Neural crest cell (in vitro differentiated cells): ENCODE data around the gene CFAP61. TPM values are rescaled to one million over a fixed set of nuclear protein-coding genes. Genes with fewer than 3 reads are reported as not detected.

Experiments
- DNase-seq: peaks from one replicate; pipeline ENCODE4 v3.0.0; 2021; ENCODE audit warnings: low read depth, mixed read lengths, low spot score
- H3K27ac Mint-ChIP-seq: one replicate; pipeline ENCODE4 v1.8.0; 2021; ENCODE audit warnings: mild to moderate bottlenecking, mixed read lengths; ENCODE audit not compliant: unreplicated experiment
- H3K27me3 Mint-ChIP-seq: 2 replicates; pipeline ENCODE4 v1.8.0; 2021; ENCODE audit warnings: low read depth, mild to moderate bottlenecking, mixed read lengths
- H3K36me3 Mint-ChIP-seq: 2 replicates; pipeline ENCODE4 v1.8.0; 2021; ENCODE audit warnings: low read depth, mild to moderate bottlenecking, mixed read lengths
- H3K4me1 Mint-ChIP-seq: 2 replicates; pipeline ENCODE4 v1.8.0; 2021; ENCODE audit warnings: mixed read lengths
- H3K4me3 Mint-ChIP-seq: one replicate; pipeline ENCODE4 v1.8.0; 2021; ENCODE audit warnings: mild to moderate bottlenecking, mixed read lengths
- H3K9me3 Mint-ChIP-seq: 2 replicates; pipeline ENCODE4 v1.8.0; 2021; ENCODE audit warnings: mixed read lengths
- CTCF ChIP-seq: fragments of 200-600 bp; sonication (generic); conservative IDR thresholded peaks from 2 replicates; pipeline ENCODE4 v1.5.0; 2021; ENCODE audit warnings: antibody characterized with exemption, mild to moderate bottlenecking
- total RNA-seq: library from RNA; stranded (reverse); gene quantifications from 2 replicates; pipeline ENCODE4 v1.2.1, GENCODE V29; 2021

Gene CFAP61
- total RNA-seq, 1 donor from 2014 or later = 1.9 TPM

GRCh38 chr20:20024942-20025341 lies 27.4 kb upstream of the CFAP61 start:
- H3K4me1 Mint-ChIP-seq = peaks cover 12% of the 10 kb centered on the region
- H3K27ac Mint-ChIP-seq = no peak overlapping the region
- H3K4me3 Mint-ChIP-seq = no peak overlapping the region
- no peak for TF ChIP-seq CTCF
- no peaks in the 10 kb centered on the region for H3K9me3 Mint-ChIP-seq
- H3K27me3 Mint-ChIP-seq = no peaks in the 10 kb centered on the region
- H3K36me3 Mint-ChIP-seq = no peaks in the 10 kb centered on the region
- DNase-seq = no peak

- H3K4me1 Mint-ChIP-seq = no peaks in the 10 kb centered on the region
- DNase-seq = no peak
- no peaks in the 10 kb centered on the region for H3K27me3 Mint-ChIP-seq
- no peak for TF ChIP-seq CTCF
- H3K27ac Mint-ChIP-seq = peak overlapping the region; percentile 16
- no peaks in the 10 kb centered on the region for H3K36me3 Mint-ChIP-seq
- no peaks in the 10 kb centered on the region for H3K9me3 Mint-ChIP-seq
- H3K4me3 Mint-ChIP-seq = no peak overlapping the region
Observed at GRCh38 chr20:20027284-20027683, 25.0 kb upstream of the CFAP61 start.

GRCh38 chr20:20031790-20032189 lies 20.5 kb upstream of the CFAP61 start:
- TF ChIP-seq CTCF = no peak
- Mint-ChIP-seq H3K27ac (no peak overlapping the region), H3K4me3 (no peak overlapping the region), H3K27me3 (no peaks in the 10 kb centered on the region), H3K4me1 (no peaks in the 10 kb centered on the region), H3K36me3 (peaks cover 4% of the 10 kb centered on the region), H3K9me3 (no peaks in the 10 kb centered on the region)
- DNase-seq = no peak

- H3K27me3 Mint-ChIP-seq = no peaks in the 10 kb centered on the region
- no peak for TF ChIP-seq CTCF
- H3K4me1 Mint-ChIP-seq = no peaks in the 10 kb centered on the region
- H3K4me3 Mint-ChIP-seq = no peak overlapping the region
- H3K9me3 Mint-ChIP-seq = no peaks in the 10 kb centered on the region
- no peak overlapping the region for H3K27ac Mint-ChIP-seq
- H3K36me3 Mint-ChIP-seq = peaks cover 10% of the 10 kb centered on the region
- no peak for DNase-seq
Observed at GRCh38 chr20:20034486-20034885, 17.8 kb upstream of the CFAP61 start.

GRCh38 chr20:20036756-20037155 lies 15.6 kb upstream of the CFAP61 start:
- TF ChIP-seq CTCF = no peak
- Mint-ChIP-seq H3K4me3 (no peak overlapping the region), H3K27me3 (no peaks in the 10 kb centered on the region), H3K9me3 (no peaks in the 10 kb centered on the region), H3K27ac (no peak overlapping the region), H3K36me3 (peaks cover 13% of the 10 kb centered on the region), H3K4me1 (no peaks in the 10 kb centered on the region)
- no peak for DNase-seq

GRCh38 chr20:20037960-20038359 lies 14.4 kb upstream of the CFAP61 start:
- TF ChIP-seq CTCF = no peak
- H3K27ac Mint-ChIP-seq = no peak overlapping the region
- H3K9me3 Mint-ChIP-seq = no peaks in the 10 kb centered on the region
- H3K27me3 Mint-ChIP-seq = no peaks in the 10 kb centered on the region
- H3K4me1 Mint-ChIP-seq = no peaks in the 10 kb centered on the region
- DNase-seq = no peak
- no peak overlapping the region for H3K4me3 Mint-ChIP-seq
- peaks cover 13% of the 10 kb centered on the region for H3K36me3 Mint-ChIP-seq
